AG04450 (cell line): ENCODE data around the gene SMARCA2. TPM values are rescaled to one million over a fixed set of nuclear protein-coding genes. Genes with fewer than 3 reads are reported as not detected.

Experiments
- CTCF ChIA-PET: fragments of 300-600, 350-600 bp; formaldehyde crosslinking; extraction: SDS; loops from one replicate; lab custom pipeline; 2022; ENCODE audit warnings: antibody characterized with exemption, inconsistent platforms; lab: Charles Lee
- POLR2A ChIA-PET: fragments of 350-600 bp; formaldehyde crosslinking; extraction: SDS; loops from one replicate; lab custom pipeline; 2021; ENCODE audit warnings: antibody characterized with exemption, inconsistent platforms; lab: Yijun Ruan, JAX
- DNase-seq: peaks from one replicate; pipeline ENCODE4 v3.0.0-alpha.2; 2011; ENCODE audit warnings: low read depth, low spot score
- H3K27ac ChIP-seq: one replicate; pipeline ENCODE4 v1.5.1; 2012; ENCODE audit warnings: low read depth, low read length, control low read depth
- H3K27me3 ChIP-seq: one replicate; pipeline ENCODE4 v1.6.0; 2012; ENCODE audit warnings: low read length; ENCODE audit not compliant: control insufficient read depth, insufficient read depth
- H3K4me3 ChIP-seq: 2 replicates; pipeline ENCODE4 v1.5.1; 2011; ENCODE audit warnings: mild to moderate bottlenecking, low read depth, low read length, control low read depth
- H3K9me3 ChIP-seq: 2 replicates; pipeline ENCODE4 v1.5.1; 2012; ENCODE audit warnings: low read length; ENCODE audit not compliant: control insufficient read depth, insufficient read depth
- CTCF ChIP-seq: IDR thresholded peaks from 2 replicates; pipeline ENCODE4 v1.5.1; 2011; ENCODE audit warnings: low read depth, low read length, control low read depth, inconsistent platforms
- polyA plus RNA-seq: library from polyadenylated mRNA; depleted of rRNA; stranded (reverse); fragments of >200 nt; gene quantifications from 2 replicates; pipeline ENCODE4 v1.2.3, GENCODE V29; 2011

SMARCA2 gene
- polyA plus RNA-seq, 1 experiment = 51.2 TPM

- TF ChIP-seq CTCF = no peak
- CTCF ChIA-PET = interaction anchor here (0.5 to 3.4 kb wide), 3 partner anchors 30 to 219 kb away, joined by 3 to 14 read pairs (median 3); no protein-coding TSS in a partner anchor
- Histone ChIP-seq H3K4me3 (no peak overlapping the region), H3K27ac (no peak overlapping the region), H3K27me3 (no peaks in the 10 kb centered on the region), H3K9me3 (no peaks in the 10 kb centered on the region)
- DNase-seq = no peak
- POLR2A ChIA-PET = no interaction called here
Measured at GRCh38 chr9:2053883-2054845, 39.0 kb downstream of the SMARCA2 start.

- no peak for DNase-seq
Measured at GRCh38 chr9:2055203-2055658, 40.1 kb downstream of the SMARCA2 start.

GRCh38 chr9:2059274-2059929 is 44.3 kb downstream of the SMARCA2 start:
- H3K9me3 ChIP-seq = no peaks in the 10 kb centered on the region
- ChIA-PET CTCF (no interaction called here), POLR2A (interaction anchor here (0.7 kb wide), 1 partner anchor 80 kb away, joined by 5 read pairs; no protein-coding TSS in a partner anchor)
- no peak for TF ChIP-seq CTCF
- no peak overlapping the region for H3K27ac ChIP-seq
- no peak for DNase-seq
- H3K27me3 ChIP-seq = no peaks in the 10 kb centered on the region
- no peak overlapping the region for H3K4me3 ChIP-seq

More at GRCh38 chr9:2055203-2055658, 40.1 kb downstream of the SMARCA2 start:
- ChIA-PET CTCF (interaction anchor here (1.2 to 3.4 kb wide), 2 partner anchors 31 to 32 kb away, joined by 3 to 14 read pairs; no protein-coding TSS in a partner anchor), POLR2A (no interaction called here)
- no peak overlapping the region for H3K27ac ChIP-seq
- H3K9me3 ChIP-seq = no peaks in the 10 kb centered on the region
- no peaks in the 10 kb centered on the region for H3K27me3 ChIP-seq
- no peak for TF ChIP-seq CTCF
- H3K4me3 ChIP-seq = no peak overlapping the region

GRCh38 chr9:2060424-2060823 is 45.3 kb downstream of the SMARCA2 start:
- ChIA-PET POLR2A (no interaction called here), CTCF (interaction anchor here (1.6 kb wide), 1 partner anchor 27 kb away, joined by 5 read pairs; no protein-coding TSS in a partner anchor)
- H3K27ac ChIP-seq = no peak overlapping the region
- no peak for DNase-seq
- no peak overlapping the region for H3K4me3 ChIP-seq
- no peaks in the 10 kb centered on the region for H3K27me3 ChIP-seq
- H3K9me3 ChIP-seq = no peaks in the 10 kb centered on the region
- no peak for TF ChIP-seq CTCF
